Measurements from ENCODE around the gene SFI1.
A peak's percentile ranks its signal among the peaks of the same experiment; 100 is the strongest.

The SFI1 gene

DNA sequence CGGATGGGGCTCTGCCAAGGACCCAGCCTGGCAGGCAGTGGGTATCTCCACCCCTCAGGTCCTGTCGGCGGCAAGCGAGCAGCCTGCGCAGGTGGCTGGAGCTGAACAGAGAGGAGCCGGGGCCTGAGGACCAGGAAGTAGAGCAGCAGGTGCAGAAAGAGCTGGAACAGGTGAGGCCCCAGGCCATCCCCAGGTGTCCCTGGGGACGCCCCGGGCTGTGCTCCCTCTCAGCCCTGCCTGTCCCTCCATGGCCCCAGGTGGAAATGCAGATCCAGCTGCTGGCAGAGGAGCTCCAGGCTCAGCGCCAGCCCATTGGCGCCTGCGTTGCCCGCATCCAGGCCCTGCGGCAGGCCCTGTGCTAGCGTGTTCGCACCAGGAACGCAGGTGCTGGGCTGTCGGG lies 121.7 kb downstream of the SFI1 start:
- no peak overlapping the region for H3K27ac ChIP-seq (ENCODE audit: low read length)
- H3K4me1 ChIP-seq (ENCODE audit: control insufficient read depth, insufficient read depth, low read length), result peaks cover 5% of the 10 kb centered on the region
- H3K9me3 ChIP-seq (ENCODE audit: control insufficient read depth in 2 of 2, low read length in 2 of 2), result no peaks in the 10 kb centered on the region
- H3K4me3 ChIP-seq (ENCODE audit: low read length in 2 of 2), result no peak overlapping the region
- H3K9ac ChIP-seq (ENCODE audit: low read length in 2 of 2), result no peak overlapping the region
- H3K27me3 ChIP-seq (ENCODE audit: control insufficient read depth in 1 of 2, insufficient read depth in 2 of 2, low read length in 2 of 2), result no peaks in the 10 kb centered on the region
- H3K36me3 ChIP-seq (ENCODE audit: control insufficient read depth in 2 of 2, insufficient read depth in 2 of 2, low read length in 2 of 2), result peaks cover 24 to 38% of the 10 kb centered on the region in 2 donors

DNA sequence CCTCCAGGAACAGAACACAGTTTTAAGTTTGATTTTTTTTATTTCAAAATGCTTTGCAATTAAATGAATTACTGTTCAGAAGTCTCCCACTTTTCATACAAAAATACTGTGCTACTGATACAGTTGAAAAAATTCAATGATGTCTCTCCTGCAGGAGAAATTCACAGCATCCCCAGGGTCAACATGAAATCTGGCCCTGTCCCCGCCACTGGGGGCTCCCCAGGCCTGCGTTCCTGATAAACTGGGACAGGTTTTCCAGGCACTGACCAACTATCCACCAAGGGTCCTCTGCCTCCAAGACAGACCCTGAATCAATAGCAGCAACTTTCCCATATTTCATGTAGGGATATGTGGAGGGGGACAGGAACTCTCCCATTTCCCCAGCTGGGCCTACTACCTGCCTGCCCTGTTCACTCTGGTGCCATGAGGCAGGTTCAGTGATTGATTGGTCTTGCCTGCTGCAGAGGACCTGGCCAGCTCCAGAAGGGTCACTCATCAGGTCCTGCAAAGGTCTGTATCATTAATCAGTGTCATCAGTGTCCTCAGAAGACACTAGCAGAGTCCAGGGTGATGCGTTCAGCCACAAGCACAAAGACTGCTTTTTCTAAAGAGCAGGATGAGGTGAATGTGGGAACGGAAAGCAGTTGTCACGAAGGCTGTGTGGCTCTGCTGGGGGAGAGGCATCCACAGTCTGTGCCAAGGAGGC lies 122.3 kb downstream of the SFI1 start:
- Histone ChIP-seq H3K36me3 (ENCODE audit: control insufficient read depth in 2 of 2, insufficient read depth in 2 of 2, low read length in 2 of 2) (peaks cover 24 to 38% of the 10 kb centered on the region in 2 donors), H3K4me1 (ENCODE audit: control insufficient read depth, insufficient read depth, low read length) (peaks cover 5% of the 10 kb centered on the region), H3K27me3 (ENCODE audit: control insufficient read depth in 1 of 2, insufficient read depth in 2 of 2, low read length in 2 of 2) (no peaks in the 10 kb centered on the region), H3K9ac (ENCODE audit: low read length in 2 of 2) (peak overlapping the region in 1 of 2 donors; percentile 21), H3K27ac (ENCODE audit: low read length) (no peak overlapping the region), H3K4me3 (ENCODE audit: low read length in 2 of 2) (no peak overlapping the region), H3K9me3 (ENCODE audit: control insufficient read depth in 2 of 2, low read length in 2 of 2) (no peaks in the 10 kb centered on the region)

DNA sequence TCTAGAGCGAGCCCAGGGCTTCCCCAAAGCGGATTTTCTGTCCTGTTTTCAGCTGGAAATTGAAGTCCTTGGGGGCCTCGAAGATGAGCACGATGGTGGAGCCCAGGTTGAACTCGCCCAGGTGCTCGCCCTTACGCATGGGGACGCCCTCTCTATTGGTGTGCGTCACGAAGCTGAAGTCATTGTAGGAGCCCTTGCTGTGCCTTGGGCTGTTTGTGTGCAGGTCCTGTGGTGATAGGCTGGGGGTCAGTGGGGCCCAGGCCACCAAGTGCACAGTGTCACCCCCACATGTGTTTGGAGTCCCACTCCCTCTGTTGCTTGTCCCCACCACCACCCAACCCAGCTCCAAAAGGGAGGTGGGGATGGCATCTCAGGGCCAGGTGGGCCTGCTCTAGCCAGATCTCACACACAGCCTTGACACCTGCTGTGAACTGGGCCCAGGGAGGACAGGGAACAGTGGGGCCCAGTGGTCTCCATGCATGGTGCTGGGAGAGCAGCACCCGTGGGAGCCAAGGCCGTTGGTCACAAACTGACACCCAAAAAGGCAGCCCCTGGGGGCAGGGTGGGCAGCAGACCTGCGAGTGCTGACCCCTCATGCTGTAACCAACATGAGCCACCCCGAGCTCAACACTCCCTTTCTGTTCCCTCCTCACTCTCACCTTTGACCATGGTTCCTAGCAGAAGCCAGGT lies 123.4 kb downstream of the SFI1 start:
- H3K9ac ChIP-seq (ENCODE audit: low read length in 2 of 2), result no peak overlapping the region
- no peak overlapping the region for H3K4me3 ChIP-seq (ENCODE audit: low read length in 2 of 2)
- no peaks in the 10 kb centered on the region for H3K9me3 ChIP-seq (ENCODE audit: control insufficient read depth in 2 of 2, low read length in 2 of 2)
- no peaks in the 10 kb centered on the region for H3K27me3 ChIP-seq (ENCODE audit: control insufficient read depth in 1 of 2, insufficient read depth in 2 of 2, low read length in 2 of 2)
- H3K4me1 ChIP-seq (ENCODE audit: control insufficient read depth, insufficient read depth, low read length), result peaks cover 12% of the 10 kb centered on the region
- no peak overlapping the region for H3K27ac ChIP-seq (ENCODE audit: low read length)
- peaks cover 24 to 38% of the 10 kb centered on the region in 2 donors for H3K36me3 ChIP-seq (ENCODE audit: control insufficient read depth in 2 of 2, insufficient read depth in 2 of 2, low read length in 2 of 2)

DNA sequence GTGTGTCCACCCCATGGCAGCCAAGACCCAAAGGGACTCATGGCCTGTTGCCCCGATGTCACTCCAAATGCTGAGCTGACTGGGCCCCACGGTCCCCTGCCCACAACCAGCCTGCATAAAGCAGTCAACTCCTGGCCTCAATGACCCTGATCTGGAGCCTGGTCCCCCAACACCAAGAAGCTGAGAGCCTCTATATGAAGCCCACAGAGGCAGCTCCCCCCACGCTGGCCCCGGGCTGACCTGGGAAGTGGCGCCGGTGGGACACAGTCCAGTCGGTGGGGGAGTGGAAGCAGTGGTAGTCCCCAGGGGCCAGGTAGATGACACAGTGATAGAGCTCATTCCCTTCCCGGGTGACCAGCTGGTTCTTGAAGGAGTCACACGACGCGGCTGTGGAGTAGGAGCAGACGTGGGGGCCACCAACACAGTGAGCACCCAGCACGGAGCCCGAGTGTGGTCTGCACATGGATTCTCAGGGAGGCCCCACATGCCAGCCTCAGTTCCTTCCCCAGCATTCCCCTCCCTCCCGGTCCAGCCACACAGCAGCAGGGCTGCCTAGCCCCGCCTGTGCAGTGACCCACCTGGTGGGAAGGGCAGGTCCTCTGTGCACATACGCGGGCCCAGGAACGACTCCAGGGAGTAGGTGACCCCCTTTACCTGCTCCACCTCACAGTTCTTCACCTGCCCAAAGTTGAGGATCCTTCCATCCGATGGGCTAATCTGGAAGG lies 124.6 kb downstream of the SFI1 start:
- Histone ChIP-seq H3K4me3 (ENCODE audit: low read length in 2 of 2) (no peak overlapping the region), H3K27ac (ENCODE audit: low read length) (no peak overlapping the region), H3K9ac (ENCODE audit: low read length in 2 of 2) (no peak overlapping the region), H3K4me1 (ENCODE audit: control insufficient read depth, insufficient read depth, low read length) (peaks cover 23% of the 10 kb centered on the region), H3K36me3 (ENCODE audit: control insufficient read depth in 2 of 2, insufficient read depth in 2 of 2, low read length in 2 of 2) (peaks cover 24 to 38% of the 10 kb centered on the region in 2 donors), H3K9me3 (ENCODE audit: control insufficient read depth in 2 of 2, low read length in 2 of 2) (no peaks in the 10 kb centered on the region), H3K27me3 (ENCODE audit: control insufficient read depth in 1 of 2, insufficient read depth in 2 of 2, low read length in 2 of 2) (no peaks in the 10 kb centered on the region)

DNA sequence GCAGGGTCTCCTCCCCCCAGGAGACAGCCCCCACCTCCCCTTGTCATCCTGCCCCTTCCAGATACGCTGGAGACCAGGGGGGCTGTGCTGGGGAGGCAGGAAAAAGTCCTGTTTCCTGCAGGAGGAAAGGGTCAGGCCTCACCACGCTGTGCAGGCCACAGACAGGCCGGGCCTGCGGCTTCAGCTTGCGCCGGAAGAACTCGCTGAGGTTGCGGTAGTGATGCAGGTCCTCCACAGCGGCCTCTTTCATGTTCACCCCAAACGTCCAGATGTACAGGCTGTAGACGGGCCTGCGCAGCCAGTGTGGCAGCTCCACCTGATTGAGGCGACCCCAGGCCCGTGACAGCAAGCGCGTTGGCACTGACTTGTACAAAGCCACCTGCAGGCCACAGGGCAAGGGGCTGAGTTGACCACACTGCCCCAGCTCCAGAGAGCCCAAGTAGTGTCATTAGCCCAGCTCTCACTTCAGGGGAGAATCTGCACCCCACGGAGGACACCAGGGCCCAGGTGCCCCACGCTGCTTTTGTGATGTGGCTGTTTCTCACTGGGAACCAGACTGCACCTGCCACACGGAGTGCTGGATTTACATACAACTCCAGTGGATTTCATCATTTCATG lies 125.3 kb downstream of the SFI1 start:
- Histone ChIP-seq H3K9ac (ENCODE audit: low read length in 2 of 2) (no peak overlapping the region), H3K27me3 (ENCODE audit: control insufficient read depth in 1 of 2, insufficient read depth in 2 of 2, low read length in 2 of 2) (no peaks in the 10 kb centered on the region), H3K27ac (ENCODE audit: low read length) (no peak overlapping the region), H3K9me3 (ENCODE audit: control insufficient read depth in 2 of 2, low read length in 2 of 2) (no peaks in the 10 kb centered on the region), H3K36me3 (ENCODE audit: control insufficient read depth in 2 of 2, insufficient read depth in 2 of 2, low read length in 2 of 2) (peaks cover 24 to 38% of the 10 kb centered on the region in 2 donors), H3K4me3 (ENCODE audit: low read length in 2 of 2) (no peak overlapping the region), H3K4me1 (ENCODE audit: control insufficient read depth, insufficient read depth, low read length) (peaks cover 30% of the 10 kb centered on the region)

DNA sequence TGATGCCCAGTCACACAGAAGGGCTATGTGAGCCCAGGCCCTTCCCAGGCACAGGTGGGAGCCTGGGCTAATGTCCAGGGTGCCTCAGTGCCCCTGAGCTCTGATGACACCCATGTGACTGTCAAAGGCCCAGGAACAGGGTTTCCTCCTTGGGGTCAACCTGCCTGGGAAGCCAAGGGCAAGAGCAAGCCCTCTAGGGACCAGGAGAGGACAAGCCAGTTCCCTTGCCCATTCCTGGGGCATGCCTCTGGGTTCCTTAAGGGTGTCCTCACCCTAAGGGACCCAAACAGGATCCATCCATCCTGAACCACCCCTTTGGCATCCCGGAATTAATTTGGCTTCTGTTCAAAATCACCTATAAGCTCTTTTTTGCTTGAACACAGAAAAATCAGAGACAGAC lies 126.6 kb downstream of the SFI1 start:
- H3K27ac ChIP-seq (ENCODE audit: low read length), result no peak overlapping the region
- no peak overlapping the region for H3K9ac ChIP-seq (ENCODE audit: low read length in 2 of 2)
- H3K27me3 ChIP-seq (ENCODE audit: control insufficient read depth in 1 of 2, insufficient read depth in 2 of 2, low read length in 2 of 2), result no peaks in the 10 kb centered on the region
- H3K4me1 ChIP-seq (ENCODE audit: control insufficient read depth, insufficient read depth, low read length), result peaks cover 41% of the 10 kb centered on the region
- no peak overlapping the region for H3K4me3 ChIP-seq (ENCODE audit: low read length in 2 of 2)
- no peaks in the 10 kb centered on the region for H3K9me3 ChIP-seq (ENCODE audit: control insufficient read depth in 2 of 2, low read length in 2 of 2)
- peaks cover 24 to 38% of the 10 kb centered on the region in 2 donors for H3K36me3 ChIP-seq (ENCODE audit: control insufficient read depth in 2 of 2, insufficient read depth in 2 of 2, low read length in 2 of 2)

DNA sequence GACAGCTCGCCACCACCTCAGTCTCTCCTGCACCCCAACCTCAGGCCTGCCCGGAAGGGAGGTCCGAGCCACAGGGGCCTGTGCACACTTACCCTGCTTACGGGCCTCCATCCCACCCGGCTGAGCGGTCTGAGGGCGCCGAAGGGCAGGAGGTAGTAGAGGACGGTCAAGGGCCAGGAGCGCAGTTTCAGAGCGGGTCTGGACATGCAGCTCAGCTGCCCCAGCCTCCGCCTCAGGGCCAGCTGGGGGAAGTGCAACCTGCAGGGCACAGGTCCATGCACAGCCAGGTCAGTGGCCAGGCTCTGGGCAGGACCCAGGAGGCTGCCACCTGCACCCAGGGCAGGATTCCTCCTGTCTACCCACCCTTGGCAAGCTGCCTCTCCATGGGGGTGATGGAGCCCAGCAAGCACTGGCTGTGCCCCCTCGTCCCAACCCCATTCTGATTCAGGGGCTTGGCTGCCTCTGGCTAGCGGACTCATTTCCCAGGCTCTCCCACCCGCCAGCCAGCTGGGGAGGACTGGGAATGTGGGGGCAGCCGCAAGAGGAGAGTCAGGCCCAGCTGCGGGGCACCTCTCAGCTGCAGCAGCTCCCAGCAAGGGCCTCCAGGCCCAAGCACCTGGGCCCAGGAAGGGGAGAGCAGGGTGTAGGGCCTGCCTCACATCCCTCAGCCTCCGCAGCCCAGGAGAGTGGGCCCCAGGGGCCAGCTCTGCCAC lies 127.4 kb downstream of the SFI1 start:
- H3K4me1 ChIP-seq (ENCODE audit: control insufficient read depth, insufficient read depth, low read length), result peaks cover 48% of the 10 kb centered on the region
- no peak overlapping the region for H3K4me3 ChIP-seq (ENCODE audit: low read length in 2 of 2)
- H3K9me3 ChIP-seq (ENCODE audit: control insufficient read depth in 2 of 2, low read length in 2 of 2), result no peaks in the 10 kb centered on the region
- peaks cover 22 to 36% of the 10 kb centered on the region in 2 donors for H3K36me3 ChIP-seq (ENCODE audit: control insufficient read depth in 2 of 2, insufficient read depth in 2 of 2, low read length in 2 of 2)
- H3K27ac ChIP-seq (ENCODE audit: low read length), result no peak overlapping the region
- no peaks in the 10 kb centered on the region for H3K27me3 ChIP-seq (ENCODE audit: control insufficient read depth in 1 of 2, insufficient read depth in 2 of 2, low read length in 2 of 2)
- no peak overlapping the region for H3K9ac ChIP-seq (ENCODE audit: low read length in 2 of 2)

DNA sequence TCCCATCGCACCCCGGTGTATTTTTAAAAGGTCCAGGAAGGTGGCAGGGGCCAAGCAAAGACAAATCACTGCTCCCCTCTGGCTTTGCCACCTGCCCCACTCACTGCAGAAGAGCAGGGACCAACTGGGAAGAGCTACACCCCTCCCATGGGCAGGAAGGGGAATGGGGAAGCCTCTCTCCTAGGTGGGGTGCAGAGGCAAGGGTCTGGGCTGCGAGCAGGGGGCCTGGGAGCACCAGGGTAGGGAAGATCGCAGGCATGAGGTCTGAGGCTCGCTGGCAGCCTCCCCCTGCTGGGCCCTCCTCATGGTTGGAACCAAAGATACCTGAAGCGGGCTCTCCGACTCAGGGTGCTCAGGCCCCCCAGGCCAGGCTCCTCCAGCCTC lies 128.9 kb downstream of the SFI1 start:
- Histone ChIP-seq H3K27me3 (ENCODE audit: control insufficient read depth in 1 of 2, insufficient read depth in 2 of 2, low read length in 2 of 2) (no peaks in the 10 kb centered on the region), H3K4me1 (ENCODE audit: control insufficient read depth, insufficient read depth, low read length) (peaks cover 59% of the 10 kb centered on the region), H3K9me3 (ENCODE audit: control insufficient read depth in 2 of 2, low read length in 2 of 2) (no peaks in the 10 kb centered on the region), H3K9ac (ENCODE audit: low read length in 2 of 2) (peak overlapping the region in 1 of 2 donors; percentile 47), H3K4me3 (ENCODE audit: low read length in 2 of 2) (peak overlapping the region; percentile 40 to 66), H3K36me3 (ENCODE audit: control insufficient read depth in 2 of 2, insufficient read depth in 2 of 2, low read length in 2 of 2) (peaks cover 11 to 22% of the 10 kb centered on the region in 2 donors), H3K27ac (ENCODE audit: low read length) (peak overlapping the region; percentile 70)

DNA sequence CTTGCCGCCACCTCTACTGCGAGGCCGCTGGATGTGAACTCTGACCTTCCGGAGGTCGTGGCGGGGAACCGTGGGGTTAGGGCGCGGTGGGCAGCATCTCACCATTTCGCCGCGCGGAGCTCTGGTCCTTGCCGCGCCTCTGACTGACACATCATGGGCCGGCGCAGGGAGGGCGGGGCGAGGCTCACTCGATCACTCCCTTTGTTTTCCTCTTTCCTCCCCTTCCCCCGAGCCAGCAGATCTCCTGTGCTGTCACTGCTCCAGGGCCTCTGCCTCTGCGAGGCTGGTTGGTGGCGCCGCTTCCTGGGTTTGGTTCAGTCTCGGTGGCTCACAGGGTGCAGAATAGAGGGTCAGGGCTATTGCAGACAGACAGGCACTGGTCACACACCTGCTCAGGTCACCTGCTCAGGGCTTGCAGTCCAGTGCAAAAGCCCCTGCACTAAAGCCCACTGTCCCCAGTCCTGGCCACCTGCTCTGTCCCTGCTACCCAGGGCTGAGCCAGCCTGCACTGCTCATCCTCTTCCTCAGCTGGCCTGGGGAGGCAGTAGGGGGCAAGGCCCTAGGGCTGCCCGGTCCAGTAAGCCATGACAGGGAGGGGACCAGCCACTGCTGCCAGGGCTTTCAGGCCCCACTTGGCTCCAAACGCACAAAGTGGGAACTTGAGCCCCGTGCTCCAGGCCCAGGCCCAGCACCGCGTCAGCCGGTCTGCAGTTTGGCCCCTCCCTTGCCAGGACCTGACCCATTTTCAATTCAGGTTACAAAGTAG lies 129.5 kb downstream of the SFI1 start:
- peak overlapping the region; percentile 50 to 58 for H3K9ac ChIP-seq (ENCODE audit: low read length in 2 of 2)
- peaks cover 59% of the 10 kb centered on the region for H3K4me1 ChIP-seq (ENCODE audit: control insufficient read depth, insufficient read depth, low read length)
- H3K4me3 ChIP-seq (ENCODE audit: low read length in 2 of 2), result peak overlapping the region; percentile 57 to 66
- H3K27me3 ChIP-seq (ENCODE audit: control insufficient read depth in 1 of 2, insufficient read depth in 2 of 2, low read length in 2 of 2), result no peaks in the 10 kb centered on the region
- H3K36me3 ChIP-seq (ENCODE audit: control insufficient read depth in 2 of 2, insufficient read depth in 2 of 2, low read length in 2 of 2), result peaks cover 8 to 17% of the 10 kb centered on the region in 2 donors
- no peaks in the 10 kb centered on the region for H3K9me3 ChIP-seq (ENCODE audit: control insufficient read depth in 2 of 2, low read length in 2 of 2)
- peak overlapping the region; percentile 70 for H3K27ac ChIP-seq (ENCODE audit: low read length)
